ENCODE data around the gene SPSB3.

GRCh38 chr16:1729445-1729844 lies 52.9 kb downstream of the SPSB3 start:
- TF ChIP-seq CTCF (IDR thresholded peaks at IDR 0.05) (no peak), POLR2A (IDR thresholded peaks at IDR 0.05) (no peak)
